ENCODE measurements around the gene P2RX7.

- TF ChIP-seq, protein P1, sequence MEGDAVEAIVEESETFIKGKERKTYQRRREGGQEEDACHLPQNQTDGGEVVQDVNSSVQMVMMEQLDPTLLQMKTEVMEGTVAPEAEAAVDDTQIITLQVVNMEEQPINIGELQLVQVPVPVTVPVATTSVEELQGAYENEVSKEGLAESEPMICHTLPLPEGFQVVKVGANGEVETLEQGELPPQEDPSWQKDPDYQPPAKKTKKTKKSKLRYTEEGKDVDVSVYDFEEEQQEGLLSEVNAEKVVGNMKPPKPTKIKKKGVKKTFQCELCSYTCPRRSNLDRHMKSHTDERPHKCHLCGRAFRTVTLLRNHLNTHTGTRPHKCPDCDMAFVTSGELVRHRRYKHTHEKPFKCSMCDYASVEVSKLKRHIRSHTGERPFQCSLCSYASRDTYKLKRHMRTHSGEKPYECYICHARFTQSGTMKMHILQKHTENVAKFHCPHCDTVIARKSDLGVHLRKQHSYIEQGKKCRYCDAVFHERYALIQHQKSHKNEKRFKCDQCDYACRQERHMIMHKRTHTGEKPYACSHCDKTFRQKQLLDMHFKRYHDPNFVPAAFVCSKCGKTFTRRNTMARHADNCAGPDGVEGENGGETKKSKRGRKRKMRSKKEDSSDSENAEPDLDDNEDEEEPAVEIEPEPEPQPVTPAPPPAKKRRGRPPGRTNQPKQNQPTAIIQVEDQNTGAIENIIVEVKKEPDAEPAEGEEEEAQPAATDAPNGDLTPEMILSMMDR (IDR thresholded peaks at IDR 0.05 in 4 of 5, conservative IDR thresholded peaks at IDR 0.05 in 1 of 5): no peak
- TF ChIP-seq POLR2A (IDR thresholded peaks at IDR 0.05): no peak
Measured at GRCh38 chr12:121190523-121191031, 57.9 kb downstream of the P2RX7 start.

All from gastrocnemius medialis (tissue), 4 donors.